ENCODE measurements around the gene KCNK6. TPM values are rescaled to one million over a fixed set of nuclear protein-coding genes. Genes with fewer than 3 reads are reported as not detected.

KCNK6 gene
- total and polyA plus RNA-seq, 2 donors (not counting 1 experiment from before 2014, with no cell fraction given): 3.4 to 3.7 TPM

- Histone ChIP-seq H3K9me3 (ENCODE audit: control extremely low read depth in 1 of 3, control insufficient read depth in 2 of 3, insufficient read depth in 1 of 3, low read length in 2 of 3) (no peaks in the 10 kb centered on the region), H3K9ac (ENCODE audit: low read length) (no peak overlapping the region), H3K27me3 (replicated peaks in 1 of 4; ENCODE audit: control extremely low read depth in 1 of 4, control insufficient read depth in 3 of 4, insufficient read depth in 4 of 4, low read length in 3 of 4) (no peaks in the 10 kb centered on the region), H3K36me3 (replicated peaks in 1 of 2; ENCODE audit: control extremely low read depth in 1 of 2, control insufficient read depth in 1 of 2, extremely low read depth in 1 of 2, insufficient read depth in 2 of 2, low read length in 1 of 2) (no peaks in the 10 kb centered on the region), H2AFZ (ENCODE audit: insufficient read depth, low read depth, low read length, poor library complexity, severe bottlenecking) (no peak overlapping the region), H3K79me2 (ENCODE audit: control insufficient read depth, insufficient read depth, low read length) (peaks cover 55% of the 10 kb centered on the region), H3K4me1 (ENCODE audit: control insufficient read depth in 2 of 2, insufficient read depth in 2 of 2, low read length in 2 of 2) (no peaks in the 10 kb centered on the region), H3K27ac (ENCODE audit: low read length in 2 of 2) (no peak overlapping the region), H3K4me3 (ENCODE audit: control extremely low read depth in 1 of 5, extremely low read depth in 1 of 5, insufficient read depth in 1 of 5, low read depth in 2 of 5, low read length in 4 of 5) (no peak overlapping the region), H3K4me2 (replicated peaks; ENCODE audit: low read depth, low read length, poor library complexity, severe bottlenecking) (no peak overlapping the region), H4K20me1 (ENCODE audit: control insufficient read depth, insufficient read depth, low read length, poor library complexity, severe bottlenecking) (peaks cover 12% of the 10 kb centered on the region)
- no peaks in the 10 kb centered on the region for H3K27me3 Mint-ChIP-seq
- WGBS (ENCODE audit: insufficient coverage): 68% methylated on average over 7 of the region's 9 CpGs
- no peak for TF ChIP-seq CTCF (IDR thresholded peaks at IDR 0.05)
- TF ChIP-seq EZH2 (IDR thresholded peaks at IDR 0.05; ENCODE audit: borderline replicate concordance, insufficient read depth, low read depth, low read length, poor library complexity, severe bottlenecking): no peak
- DNase-seq (no peak), ATAC-seq (ENCODE audit: low read depth) (no peak)
- ChIA-PET CTCF (interaction anchor here (0.6 to 1.1 kb wide), 4 partner anchors 10 to 58 kb away, joined by 3 to 5 read pairs (median 3); no protein-coding TSS in a partner anchor), POLR2A (interaction anchor here (0.5 to 0.6 kb wide), 3 partner anchors 49 to 331 kb away, joined by 3 to 6 read pairs (median 5); no protein-coding TSS in a partner anchor)
- H3K9me3 Mint-ChIP-seq (ENCODE audit: insufficient read depth): no peaks in the 10 kb centered on the region
- no peak overlapping the region for H3K27ac Mint-ChIP-seq
- peaks cover 5% of the 10 kb centered on the region for H3K4me1 Mint-ChIP-seq
- intact Hi-C loops (cut with micrococcal nuclease): no loop called here
- H3K4me3 Mint-ChIP-seq: no peak overlapping the region
Observed at GRCh38 chr19:38274739-38275138, 44.9 kb upstream of the KCNK6 start.

DNA sequence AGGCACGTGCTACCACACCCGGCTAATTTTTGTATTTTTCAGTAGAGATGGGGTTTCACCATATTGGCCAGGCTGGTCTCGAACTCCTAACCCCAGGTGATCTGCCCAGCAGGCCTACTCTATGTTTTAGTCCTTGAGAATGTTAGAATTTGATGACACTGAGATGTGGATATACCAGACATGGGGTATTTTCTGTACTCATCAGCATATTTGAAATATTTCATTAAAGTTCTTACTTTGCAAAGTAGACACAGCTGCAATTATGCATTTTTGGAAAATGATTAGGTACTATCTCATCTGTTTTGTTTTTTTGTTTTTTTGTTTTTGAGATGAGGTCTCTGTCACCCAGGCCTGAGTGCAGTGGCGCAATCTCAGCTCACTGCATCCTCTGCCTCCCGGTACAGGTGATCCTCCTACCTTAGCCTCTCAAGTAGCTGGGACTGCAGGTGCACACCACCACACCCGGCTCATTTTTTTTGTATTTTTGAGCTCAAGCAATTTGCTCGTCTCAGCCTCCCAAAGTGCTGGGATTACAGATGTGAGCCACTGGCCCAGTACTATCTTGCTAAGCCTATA is 42.6 kb upstream of the KCNK6 start:
- H2AFZ ChIP-seq (ENCODE audit: insufficient read depth, low read depth, low read length, poor library complexity, severe bottlenecking): no peak overlapping the region
- DNase-seq: no peak

More for the DNA sequence above, 42.6 kb upstream of the KCNK6 start:
- ATAC-seq (ENCODE audit: low read depth): no peak
- Histone ChIP-seq H3K79me2 (ENCODE audit: control insufficient read depth, insufficient read depth, low read length) (peaks cover 43% of the 10 kb centered on the region), H3K4me3 (ENCODE audit: control extremely low read depth in 1 of 5, extremely low read depth in 1 of 5, insufficient read depth in 1 of 5, low read depth in 2 of 5, low read length in 4 of 5) (no peak overlapping the region), H3K36me3 (replicated peaks in 1 of 2; ENCODE audit: control extremely low read depth in 1 of 2, control insufficient read depth in 1 of 2, extremely low read depth in 1 of 2, insufficient read depth in 2 of 2, low read length in 1 of 2) (peaks cover 4 to 6% of the 10 kb centered on the region in 2 experiments), H3K9me3 (ENCODE audit: control extremely low read depth in 1 of 3, control insufficient read depth in 2 of 3, insufficient read depth in 1 of 3, low read length in 2 of 3) (no peaks in the 10 kb centered on the region), H3K27me3 (replicated peaks in 1 of 4; ENCODE audit: control extremely low read depth in 1 of 4, control insufficient read depth in 3 of 4, insufficient read depth in 4 of 4, low read length in 3 of 4) (no peaks in the 10 kb centered on the region), H3K27ac (ENCODE audit: low read length in 2 of 2) (no peak overlapping the region), H4K20me1 (ENCODE audit: control insufficient read depth, insufficient read depth, low read length, poor library complexity, severe bottlenecking) (peaks cover 8% of the 10 kb centered on the region), H3K4me1 (ENCODE audit: control insufficient read depth in 2 of 2, insufficient read depth in 2 of 2, low read length in 2 of 2) (no peaks in the 10 kb centered on the region), H3K4me2 (replicated peaks; ENCODE audit: low read depth, low read length, poor library complexity, severe bottlenecking) (no peak overlapping the region), H3K9ac (ENCODE audit: low read length) (no peak overlapping the region)
- CTCF ChIA-PET: interaction anchor here (1.5 kb wide), 1 partner anchor 12 kb away, joined by 3 read pairs; no protein-coding TSS in a partner anchor
- H3K4me3 Mint-ChIP-seq: no peak overlapping the region
- H3K9me3 Mint-ChIP-seq (ENCODE audit: insufficient read depth): no peaks in the 10 kb centered on the region
- intact Hi-C loops (cut with micrococcal nuclease): no loop called here
- peaks cover 10% of the 10 kb centered on the region for H3K4me1 Mint-ChIP-seq
- H3K27me3 Mint-ChIP-seq: no peaks in the 10 kb centered on the region
- WGBS (ENCODE audit: insufficient coverage): 100% methylated on average over 3 of the region's 7 CpGs
- POLR2A ChIA-PET: no interaction called here
- no peak overlapping the region for H3K27ac Mint-ChIP-seq
- TF ChIP-seq CTCF (IDR thresholded peaks at IDR 0.05) (no peak), EZH2 (IDR thresholded peaks at IDR 0.05; ENCODE audit: borderline replicate concordance, insufficient read depth, low read depth, low read length, poor library complexity, severe bottlenecking) (no peak)
